GM12873 (cell line): ENCODE results near the gene ADD1.

Experiments used
- CTCF ChIP-seq: IDR thresholded peaks from 2 replicates; pipeline ENCODE4 v1.5.1; 2012; ENCODE audit warnings: low read depth, mild to moderate bottlenecking, moderate library complexity, low read length, control low read depth; ENCODE audit not compliant: insufficient read depth; ENCODE audit errors: missing control alignments

The ADD1 gene

DNA sequence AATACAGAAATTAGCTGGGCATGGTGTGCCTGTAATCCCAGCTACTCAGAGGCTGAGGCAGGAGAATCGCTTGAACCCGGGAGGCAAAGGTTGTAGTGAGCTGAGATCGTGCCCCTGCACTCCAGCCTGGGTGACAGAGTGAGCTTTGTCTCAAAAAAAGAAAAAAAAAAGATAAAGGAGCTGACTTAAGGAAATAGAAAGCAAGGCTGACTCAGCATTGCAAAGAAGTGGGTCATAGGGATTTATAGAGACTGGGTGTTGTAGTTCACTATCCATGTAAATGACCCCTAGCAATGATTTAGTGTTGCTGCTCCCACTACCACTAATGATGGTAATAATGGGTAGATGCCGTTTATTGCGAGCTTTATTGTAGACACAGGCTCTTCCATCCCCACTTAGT, 47.6 kb downstream of the ADD1 start:
- no peak for TF ChIP-seq CTCF

- TF ChIP-seq CTCF, result no peak
These were observed 50.1 kb downstream of the ADD1 start for GRCh38 chr4:2893772-2894171.

GRCh38 chr4:2898001-2898400, 54.4 kb downstream of the ADD1 start:
- no peak for TF ChIP-seq CTCF

- TF ChIP-seq CTCF, result no peak
These were observed 57.1 kb downstream of the ADD1 start for GRCh38 chr4:2900741-2901140.

DNA sequence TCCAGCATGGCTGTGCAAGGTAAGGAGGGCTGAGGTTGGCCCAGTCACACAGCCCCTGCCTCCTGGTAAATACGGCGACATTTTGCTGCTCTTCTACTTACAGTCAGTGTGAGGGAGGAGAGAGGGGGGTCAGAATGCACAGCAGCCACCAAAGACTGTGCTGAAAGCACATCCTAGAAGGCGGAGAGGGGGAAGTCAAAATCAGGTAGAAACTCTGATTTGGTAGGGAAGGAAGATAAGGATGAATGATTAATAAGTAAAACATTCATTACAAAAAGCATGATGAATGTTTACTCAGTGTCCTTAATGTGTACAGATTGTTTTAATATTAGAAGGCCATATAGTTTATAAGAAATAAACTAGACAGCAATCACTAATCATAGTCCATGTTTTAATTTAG, 57.5 kb downstream of the ADD1 start:
- no peak for TF ChIP-seq CTCF

DNA sequence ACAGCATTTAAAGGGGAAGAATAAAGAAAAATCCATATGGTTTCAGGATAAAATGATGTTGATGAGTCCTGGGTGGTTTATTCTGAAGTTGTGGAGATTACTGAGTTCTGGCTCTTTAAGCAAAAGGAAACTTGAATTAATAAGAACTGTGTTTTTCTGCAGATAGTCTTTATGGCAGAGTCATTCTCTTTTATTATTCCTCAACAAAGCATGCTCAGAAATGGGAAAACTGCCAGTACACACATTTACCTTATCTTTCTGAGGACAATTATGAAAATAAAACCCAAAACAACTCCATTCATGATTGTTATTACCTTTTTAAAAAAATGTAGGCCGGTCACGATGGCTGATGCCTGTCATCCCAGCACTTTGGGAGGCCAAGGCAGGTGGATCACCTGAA, 58.5 kb downstream of the ADD1 start:
- TF ChIP-seq CTCF, result no peak

DNA sequence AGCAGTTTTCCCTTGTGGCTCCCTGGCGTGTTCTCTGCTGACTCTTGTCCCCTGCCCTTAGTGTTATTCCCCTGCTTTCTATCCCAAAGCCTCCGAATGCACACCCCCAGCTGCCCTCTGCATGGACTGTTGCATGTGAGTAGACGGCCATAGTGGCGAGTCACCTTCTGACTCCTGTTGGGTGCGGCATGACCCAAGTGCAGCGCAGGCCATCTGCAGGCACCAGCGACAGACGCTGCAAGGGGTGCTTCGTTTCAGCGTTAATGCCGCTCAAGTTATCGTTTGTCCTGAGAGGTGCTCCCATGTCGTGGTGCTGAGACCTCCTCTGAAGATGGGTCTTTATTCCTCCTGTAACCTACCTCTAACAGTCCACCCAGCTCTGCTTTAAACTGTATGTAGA, 61.9 kb downstream of the ADD1 start:
- no peak for TF ChIP-seq CTCF

GRCh38 chr4:2906218-2906617, 62.6 kb downstream of the ADD1 start:
- no peak for TF ChIP-seq CTCF
